HEK293 (cell line): ENCODE data around the gene TK1.

Experiments
- CTCF ChIA-PET: fragments of 350-600 bp; formaldehyde crosslinking; extraction: SDS; loops from one replicate; lab custom pipeline; 2021; ENCODE audit warnings: antibody characterized with exemption; lab: Yijun Ruan, JAX
- POLR2A ChIA-PET: fragments of 300-600 bp; formaldehyde crosslinking; extraction: SDS; loops from one replicate; lab custom pipeline; 2020; ENCODE audit warnings: antibody characterized with exemption, inconsistent platforms; lab: Yijun Ruan, JAX
- H3K27ac ChIP-seq: fragments of 200-500 bp; sonication (Bioruptor generic); 2 replicates; pipeline ENCODE4 v1.5.1; 2014; ENCODE audit warnings: low read depth, low read length, control low read depth, inconsistent platforms; ENCODE audit errors: extremely low read depth
- H3K36me3 ChIP-seq, 2 experiments: fragments of 200-500 bp in 1 of 2; sonication (Bioruptor generic) in 1 of 2; 1 replicate in 1 of 2; 2 replicates in 1 of 2; pipeline ENCODE4 v1.5.1; 2014 to 2017; ENCODE audit warnings: inconsistent platforms in 2 of 2, low read length in 2 of 2; ENCODE audit not compliant: control insufficient read depth in 2 of 2, insufficient read depth in 1 of 2
- H3K4me1 ChIP-seq: fragments of 200-500 bp; sonication (Bioruptor generic); 2 replicates; pipeline ENCODE4 v1.5.1; 2014; ENCODE audit warnings: mild to moderate bottlenecking, low read length, inconsistent platforms; ENCODE audit not compliant: control insufficient read depth, insufficient read depth
- H3K4me3 ChIP-seq: 2 replicates; pipeline ENCODE4 v1.5.1; 2011; ENCODE audit warnings: low read depth, mild to moderate bottlenecking, control low read depth, low read length, moderate library complexity
- H3K9me3 ChIP-seq: fragments of 200-500 bp; sonication (Bioruptor generic); 2 replicates; pipeline ENCODE4 v1.5.1; 2014; ENCODE audit warnings: low read depth, low read length, inconsistent platforms; ENCODE audit not compliant: control insufficient read depth, insufficient read depth
- BCL11B ChIP-seq: fragments of 450-650 bp; formaldehyde crosslinking; IDR thresholded peaks from 2 replicates; pipeline ENCODE4 v1.5.1; 2016; ENCODE audit warnings: low read depth, missing biosample characterization, missing genetic modification characterization
- KLF1 ChIP-seq: fragments of 450-650 bp; formaldehyde crosslinking; IDR thresholded peaks from 2 replicates; pipeline ENCODE4 v1.5.1; 2016; ENCODE audit warnings: missing biosample characterization, missing genetic modification characterization
- KLF8 ChIP-seq: fragments of 450-650 bp; formaldehyde crosslinking; IDR thresholded peaks from 2 replicates; pipeline ENCODE4 v1.5.1; 2016; ENCODE audit warnings: missing biosample characterization, missing genetic modification characterization
- PRDM10 ChIP-seq: fragments of 450-650 bp; formaldehyde crosslinking; IDR thresholded peaks from 2 replicates; pipeline ENCODE4 v1.5.1; 2016; ENCODE audit warnings: missing biosample characterization, missing genetic modification characterization
- YY1 ChIP-seq: fragments of 450-650 bp; formaldehyde crosslinking; IDR thresholded peaks from 2 replicates; pipeline ENCODE4 v1.5.1; 2018; ENCODE audit warnings: missing biosample characterization, missing genetic modification characterization
- ZBTB20 ChIP-seq: fragments of 450-650 bp; formaldehyde crosslinking; IDR thresholded peaks from 2 replicates; pipeline ENCODE4 v1.5.1; 2016; ENCODE audit warnings: missing biosample characterization, missing genetic modification characterization
- ZBTB44 ChIP-seq: fragments of 450-650 bp; IDR thresholded peaks from 2 replicates; pipeline ENCODE4 v1.5.1; 2018; ENCODE audit warnings: missing biosample characterization, mild to moderate bottlenecking, missing genetic modification characterization
- ZFHX2 ChIP-seq: fragments of 450-650 bp; formaldehyde crosslinking; conservative IDR thresholded peaks from 2 replicates; pipeline ENCODE4 v1.5.1; 2016; ENCODE audit warnings: missing biosample characterization, missing genetic modification characterization
- ZNF169 ChIP-seq: fragments of 450-650 bp; formaldehyde crosslinking; IDR thresholded peaks from 2 replicates; pipeline ENCODE4 v1.5.1; 2016; ENCODE audit warnings: missing biosample characterization, missing genetic modification characterization
- ZNF211 ChIP-seq: fragments of 450-650 bp; formaldehyde crosslinking; IDR thresholded peaks from 2 replicates; pipeline ENCODE4 v1.5.1; 2016; ENCODE audit warnings: low read depth, missing biosample characterization, missing genetic modification characterization
- ZNF292 ChIP-seq: fragments of 450-650 bp; formaldehyde crosslinking; IDR thresholded peaks from 2 replicates; pipeline ENCODE4 v1.5.1; 2016; ENCODE audit warnings: low read depth, missing biosample characterization, missing genetic modification characterization, borderline replicate concordance
- ZNF350 ChIP-seq: fragments of 450-650 bp; formaldehyde crosslinking; IDR thresholded peaks from 2 replicates; pipeline ENCODE4 v1.5.0; 2017; ENCODE audit warnings: missing biosample characterization, mild to moderate bottlenecking, missing genetic modification characterization
- ZNF654 ChIP-seq: fragments of 450-650 bp; formaldehyde crosslinking; IDR thresholded peaks from 2 replicates; pipeline ENCODE4 v1.5.1; 2016; ENCODE audit warnings: low read depth, missing biosample characterization, missing genetic modification characterization
- ZNF658 ChIP-seq: fragments of 450-650 bp; formaldehyde crosslinking; IDR thresholded peaks from 2 replicates; pipeline ENCODE4; 2016; ENCODE audit warnings: missing biosample characterization, missing genetic modification characterization
- ZNF777 ChIP-seq: fragments of 450-650 bp; formaldehyde crosslinking; IDR thresholded peaks from 2 replicates; pipeline ENCODE4 v1.5.1; 2017; ENCODE audit warnings: missing biosample characterization, missing genetic modification characterization, borderline replicate concordance
- ZNF792 ChIP-seq: fragments of 450-650 bp; formaldehyde crosslinking; IDR thresholded peaks from 2 replicates; pipeline ENCODE4 v1.5.1; 2016; ENCODE audit warnings: missing biosample characterization, missing genetic modification characterization
- TF ChIP-seq, protein P1 (sequence below): sonication (generic); formaldehyde crosslinking; IDR thresholded peaks from 2 replicates; pipeline ENCODE4 v1.8.1; 2022; ENCODE audit warnings: mild to moderate bottlenecking, moderate library complexity, missing genetic modification reagents

TK1 gene

DNA sequence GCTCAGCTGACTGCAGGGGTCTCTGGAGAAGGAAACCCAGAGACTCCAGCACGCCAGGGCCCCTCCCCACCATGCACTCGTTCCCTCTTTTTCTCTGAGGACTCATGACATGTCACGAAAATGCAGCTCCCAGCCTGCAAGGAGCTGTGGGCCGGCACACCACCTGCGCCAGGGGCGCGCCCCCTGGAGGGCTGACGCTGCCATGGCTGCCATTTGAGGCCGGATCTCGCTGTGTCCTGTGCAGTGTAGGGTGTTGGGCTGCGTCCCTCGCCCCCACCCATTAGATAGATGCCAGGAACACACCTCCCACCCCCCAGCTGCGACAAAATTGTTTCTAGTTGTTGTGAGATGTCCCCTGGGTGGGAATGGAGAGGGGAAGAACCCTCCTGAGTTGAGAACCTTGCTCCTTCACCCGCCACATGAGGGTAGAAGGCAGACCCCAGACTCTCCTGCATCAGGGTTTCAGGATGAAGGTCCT is 10.3 kb downstream of the TK1 start (continued):
- no peak; the same call in 1 of the 2 replicates for TF ChIP-seq PRDM10
- TF ChIP-seq ZNF654 (tag by site-specific recombination): peak; percentile 31
- no peak for TF ChIP-seq ZNF792 (tag by site-specific recombination)
- TF ChIP-seq BCL11B (tag by site-specific recombination): no peak
- TF ChIP-seq KLF1 (tag by site-specific recombination): peak; percentile 31; the same call in 1 of the 2 replicates
- TF ChIP-seq ZNF777 (tag by site-specific recombination): no peak
- TF ChIP-seq ZFHX2: peak; percentile 27; the same call in 1 of the 2 replicates
- TF ChIP-seq KLF8 (tag by site-specific recombination): peak; percentile 51; the same call in 1 of the 2 replicates
- no peak for TF ChIP-seq ZNF211
- peak; percentile 65 for TF ChIP-seq ZBTB44 (tag by site-specific recombination)
- TF ChIP-seq YY1: no peak
- TF ChIP-seq ZNF350 (tag by site-specific recombination): no peak

- POLR2A ChIA-PET: interaction anchor here (0.8 to 4.1 kb wide), 6 partner anchors 8 to 61 kb away, joined by 3 to 48 read pairs (median 6); partner anchors contain the start of genes AFMID and TK1
- Histone ChIP-seq H3K4me1 (no peaks in the 10 kb centered on the region; the same call in 1 of the 2 replicates), H3K4me3 (no peak overlapping the region), H3K9me3 (no peaks in the 10 kb centered on the region), H3K27ac (no peak overlapping the region), H3K36me3 (peaks cover 19 to 85% of the 10 kb centered on the region in 2 experiments)
- no peak for TF ChIP-seq ZNF658 (tag by site-specific recombination)
- TF ChIP-seq, protein P1, sequence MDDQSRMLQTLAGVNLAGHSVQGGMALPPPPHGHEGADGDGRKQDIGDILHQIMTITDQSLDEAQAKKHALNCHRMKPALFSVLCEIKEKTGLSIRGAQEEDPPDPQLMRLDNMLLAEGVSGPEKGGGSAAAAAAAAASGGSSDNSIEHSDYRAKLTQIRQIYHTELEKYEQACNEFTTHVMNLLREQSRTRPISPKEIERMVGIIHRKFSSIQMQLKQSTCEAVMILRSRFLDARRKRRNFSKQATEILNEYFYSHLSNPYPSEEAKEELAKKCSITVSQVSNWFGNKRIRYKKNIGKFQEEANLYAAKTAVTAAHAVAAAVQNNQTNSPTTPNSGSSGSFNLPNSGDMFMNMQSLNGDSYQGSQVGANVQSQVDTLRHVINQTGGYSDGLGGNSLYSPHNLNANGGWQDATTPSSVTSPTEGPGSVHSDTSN: no peak
- TF ChIP-seq ZNF292 (tag by site-specific recombination): no peak
- no peak for TF ChIP-seq ZNF169 (tag by site-specific recombination)
- peak; percentile 53 for TF ChIP-seq ZBTB20 (tag by site-specific recombination)
- CTCF ChIA-PET: interaction anchor here (0.6 to 8.1 kb wide), 12 partner anchors 11 to 91 kb away, joined by 3 to 94 read pairs (median 8); partner anchors contain the start of genes AFMID and TK1
Observed at GRCh38 chr17:78175643-78175981, 11.2 kb downstream of the TK1 start.
